T-cell (primary cell): ENCODE results near the gene LPIN1. TPM values are rescaled to one million over a fixed set of nuclear protein-coding genes. Genes with fewer than 3 reads are reported as not detected.

Source experiments
- ATAC-seq, 4 experiments: fragments of 200-7000 bp in 3 of 4; fragments of 150-1000 bp in 1 of 4; cut with Tn5 transposase; replicated peaks in 1 of 4; 1 replicate in 3 of 4; 2 replicates in 1 of 4; pipeline ENCODE4 v1.10.0; 2021; ENCODE audit warnings: moderate library complexity in 3 of 4, mild to moderate bottlenecking in 2 of 4, moderate number of reproducible peaks in 1 of 4
- CTCF ChIA-PET, 2 donors: fragments of 300-600 bp; sonication (Branson Sonifier 250); formaldehyde crosslinking; loops; one replicate each; lab custom pipeline; 2022; ENCODE audit warnings: antibody characterized with exemption in 2 of 2; lab: Charles Lee
- POLR2A ChIA-PET, 2 donors: fragments of 300-600 bp; sonication (Branson Sonifier 250); formaldehyde crosslinking; loops; one replicate each; lab custom pipeline; 2022; ENCODE audit warnings: antibody characterized with exemption in 2 of 2; lab: Charles Lee
- DNase-seq, 35 experiments: peaks; one replicate each; pipeline versions ENCODE4 v3.0.0 to v3.0.0-alpha.2; 2013 to 2023
- H3K27ac ChIP-seq: one replicate; pipeline ENCODE4 v1.5.1; 2013; ENCODE audit warnings: low read length
- H3K27me3 ChIP-seq, 2 experiments: replicated peaks in 1 of 2; 1 replicate in 1 of 2; 2 replicates in 1 of 2; pipeline versions ENCODE4 v1.6.1 to v1.7.0; 2013; ENCODE audit warnings: low read length in 1 of 2, mixed read lengths in 1 of 2; ENCODE audit not compliant: control insufficient read depth in 2 of 2, insufficient read depth in 2 of 2; ENCODE audit errors: extremely low read depth in 1 of 2
- H3K36me3 ChIP-seq, 2 donors: 1 replicate in 1 of 2; 2 replicates in 1 of 2; pipeline versions ENCODE4 v1.6.1 to v1.7.0; 2013; ENCODE audit warnings: low read length in 1 of 2; ENCODE audit not compliant: control insufficient read depth in 2 of 2, insufficient read depth in 1 of 2; ENCODE audit errors: extremely low read depth in 1 of 2
- H3K4me1 ChIP-seq, 2 experiments: 1 replicate in 1 of 2; 2 replicates in 1 of 2; pipeline versions ENCODE4 v1.6.1 to v1.7.0; 2013; ENCODE audit warnings: low read length in 2 of 2, mixed read lengths in 1 of 2; ENCODE audit not compliant: insufficient read depth in 2 of 2, control insufficient read depth in 1 of 2; ENCODE audit errors: extremely low read depth in 1 of 2
- H3K4me3 ChIP-seq, 2 donors: 1 replicate in 1 of 2; 2 replicates in 1 of 2; pipeline versions ENCODE4 v1.5.1 to v1.7.0; 2013; ENCODE audit warnings: mild to moderate bottlenecking in 2 of 2, low read length in 1 of 2, moderate library complexity in 1 of 2; ENCODE audit not compliant: control insufficient read depth in 1 of 2; ENCODE audit errors: extremely low read depth in 1 of 2
- H3K9me3 ChIP-seq: 2 replicates; pipeline ENCODE4 v1.7.0; 2013
- H3K27ac Mint-ChIP-seq, 2 donors: one replicate each; pipeline ENCODE4 v1.8.0; 2020 to 2021; ENCODE audit warnings: mild to moderate bottlenecking in 2 of 2, mixed read lengths in 2 of 2
- H3K27me3 Mint-ChIP-seq, 2 donors: one replicate each; pipeline ENCODE4 v1.8.0; 2021 to 2022; ENCODE audit warnings: mixed read lengths in 2 of 2
- H3K36me3 Mint-ChIP-seq: one replicate; pipeline ENCODE4 v1.8.0; 2021; ENCODE audit warnings: mixed read lengths
- H3K4me1 Mint-ChIP-seq, 3 donors: one replicate each; pipeline ENCODE4 v1.8.0; 2020 to 2022; ENCODE audit warnings: mixed read lengths in 3 of 3, mild to moderate bottlenecking in 1 of 3
- H3K4me3 Mint-ChIP-seq, 3 donors: one replicate each; pipeline ENCODE4 v1.8.0; 2020 to 2022; ENCODE audit warnings: mild to moderate bottlenecking in 3 of 3, mixed read lengths in 3 of 3, moderate library complexity in 3 of 3
- H3K9me3 Mint-ChIP-seq, 3 donors: one replicate each; pipeline ENCODE4 v1.8.0; 2020 to 2022; ENCODE audit warnings: mixed read lengths in 3 of 3
- WGBS: methylation state at CpG from one replicate; pipeline ENCODE4 v1.1.5; 2013; ENCODE audit warnings: missing lambda C conversion rate; ENCODE audit not compliant: insufficient coverage; 5-methylcytosine and 5-hydroxymethylcytosine counted together
- total RNA-seq, 35 experiments: library from RNA in 6 of 35; stranded (reverse) in 6 of 35; fragments of 120-200 nt in 1 of 35; gene quantifications; one replicate each; pipeline versions ENCODE4 v1.2.1 to v1.2.4 and lab custom pipeline; 2013 to 2026

Gene LPIN1
- total RNA-seq, 5 donors from 2014 or later (not counting 1 experiment from before 2014, with no cell fraction given): 67.1 to 102 (median 88.0) TPM

- H3K27ac Mint-ChIP-seq: no peak overlapping the region
- ChIA-PET POLR2A (no interaction called here), CTCF (no interaction called here)
- Histone ChIP-seq H3K36me3 (peaks cover 7 to 89% of the 10 kb centered on the region in 2 donors), H3K27me3 (no peaks in the 10 kb centered on the region), H3K27ac (no peak overlapping the region), H3K4me1 (no peaks in the 10 kb centered on the region), H3K9me3 (no peaks in the 10 kb centered on the region), H3K4me3 (no peak overlapping the region)
- ATAC-seq: no peak
- H3K9me3 Mint-ChIP-seq: no peaks in the 10 kb centered on the region
- H3K4me3 Mint-ChIP-seq: no peak overlapping the region
- peak in 1 of 35 experiments; percentile 5 for DNase-seq
- H3K36me3 Mint-ChIP-seq: peaks cover 73% of the 10 kb centered on the region
- H3K4me1 Mint-ChIP-seq: peaks cover 0 to 7% (median 0%) of the 10 kb centered on the region in 3 donors
- no peaks in the 10 kb centered on the region for H3K27me3 Mint-ChIP-seq
- WGBS: 94% methylated on average over 6 of the region's 11 CpGs
These were observed 61.0 kb downstream of the LPIN1 start for GRCh38 chr2:11807156-11808015.

GRCh38 chr2:11808016-11808400 is 61.6 kb downstream of the LPIN1 start:
- peaks cover 0 to 7% (median 0%) of the 10 kb centered on the region in 3 donors for H3K4me1 Mint-ChIP-seq
- no peak overlapping the region for H3K4me3 Mint-ChIP-seq
- ChIA-PET POLR2A (no interaction called here), CTCF (no interaction called here)
- ATAC-seq (no peak), DNase-seq (no peak)
- Histone ChIP-seq H3K4me1 (no peaks in the 10 kb centered on the region), H3K9me3 (no peaks in the 10 kb centered on the region), H3K4me3 (no peak overlapping the region), H3K27me3 (no peaks in the 10 kb centered on the region), H3K27ac (no peak overlapping the region), H3K36me3 (peaks cover 13 to 89% of the 10 kb centered on the region in 2 donors)
- 96% methylated on average over 7 of the region's 8 CpGs for WGBS
- no peaks in the 10 kb centered on the region for H3K27me3 Mint-ChIP-seq
- H3K36me3 Mint-ChIP-seq: peaks cover 76% of the 10 kb centered on the region
- no peak overlapping the region for H3K27ac Mint-ChIP-seq
- H3K9me3 Mint-ChIP-seq: no peaks in the 10 kb centered on the region

- ChIA-PET POLR2A (no interaction called here), CTCF (no interaction called here)
- Mint-ChIP-seq H3K4me3 (no peak overlapping the region), H3K36me3 (peaks cover 74% of the 10 kb centered on the region), H3K4me1 (peaks cover 0 to 7% (median 0%) of the 10 kb centered on the region in 3 donors), H3K9me3 (no peaks in the 10 kb centered on the region), H3K27me3 (no peaks in the 10 kb centered on the region), H3K27ac (peak overlapping the region in 1 of 2 donors; percentile 27)
- Histone ChIP-seq H3K36me3 (peaks cover 20 to 81% of the 10 kb centered on the region in 2 donors), H3K27ac (no peak overlapping the region), H3K27me3 (no peaks in the 10 kb centered on the region), H3K4me3 (no peak overlapping the region), H3K9me3 (no peaks in the 10 kb centered on the region), H3K4me1 (no peaks in the 10 kb centered on the region)
- DNase-seq: no peak
- WGBS: 99% methylated on average over 7 of the region's 12 CpGs
- ATAC-seq: no peak
These were observed 63.3 kb downstream of the LPIN1 start for GRCh38 chr2:11809586-11810236.

GRCh38 chr2:11810237-11810977 is 64.0 kb downstream of the LPIN1 start:
- peaks cover 74% of the 10 kb centered on the region for H3K36me3 Mint-ChIP-seq
- DNase-seq (no peak), ATAC-seq (no peak)
- H3K4me3 Mint-ChIP-seq: no peak overlapping the region
- H3K27ac Mint-ChIP-seq: peak overlapping the region in 1 of 2 donors; percentile 27
- no peaks in the 10 kb centered on the region for H3K27me3 Mint-ChIP-seq
- Histone ChIP-seq H3K4me3 (no peak overlapping the region), H3K9me3 (no peaks in the 10 kb centered on the region), H3K4me1 (no peaks in the 10 kb centered on the region), H3K36me3 (peaks cover 18 to 81% of the 10 kb centered on the region in 2 donors), H3K27me3 (no peaks in the 10 kb centered on the region), H3K27ac (no peak overlapping the region)
- no peaks in the 10 kb centered on the region for H3K9me3 Mint-ChIP-seq
- peaks cover 0 to 7% (median 0%) of the 10 kb centered on the region in 3 donors for H3K4me1 Mint-ChIP-seq
- POLR2A ChIA-PET: interaction anchor here in 1 of 2 donors (0.6 kb wide), 1 partner anchor 56 kb away, joined by 4 read pairs; no protein-coding TSS in a partner anchor
- 100% methylated on average over 5 of the region's 12 CpGs for WGBS
- CTCF ChIA-PET: no interaction called here

GRCh38 chr2:11811036-11811654 is 64.7 kb downstream of the LPIN1 start:
- Histone ChIP-seq H3K27me3 (no peaks in the 10 kb centered on the region), H3K4me1 (no peaks in the 10 kb centered on the region), H3K36me3 (peaks cover 16 to 81% of the 10 kb centered on the region in 2 donors), H3K9me3 (no peaks in the 10 kb centered on the region), H3K4me3 (no peak overlapping the region), H3K27ac (no peak overlapping the region)
- H3K36me3 Mint-ChIP-seq: peaks cover 74% of the 10 kb centered on the region
- H3K4me3 Mint-ChIP-seq: no peak overlapping the region
- no peak for DNase-seq
- no peaks in the 10 kb centered on the region for H3K27me3 Mint-ChIP-seq
- ChIA-PET POLR2A (no interaction called here), CTCF (no interaction called here)
- WGBS: 100% methylated on average over 3 of the region's 6 CpGs
- no peaks in the 10 kb centered on the region for H3K9me3 Mint-ChIP-seq
- H3K27ac Mint-ChIP-seq: no peak overlapping the region
- ATAC-seq: no peak
- H3K4me1 Mint-ChIP-seq: peaks cover 0 to 2% (median 0%) of the 10 kb centered on the region in 3 donors
